NCI-H69 (cell line): Measurements from ENCODE around the gene APC2.
"Not testable (repeated sequence)": the region's sequence is repeated elsewhere in the genome, so short reads cannot be mapped to it uniquely, and the experiment has no call there.

Experiments used
- DNase-seq: peaks from one replicate; lab custom pipeline; 2025; lab: John Stamatoyannopoulos, UW

The APC2 gene

GRCh38 chr19:1495799-1496713 is 46.1 kb downstream of the APC2 start:
- DNase-seq = no peak

GRCh38 chr19:1496714-1497577 is 47.0 kb downstream of the APC2 start:
- no peak for DNase-seq

GRCh38 chr19:1497578-1498235 is 47.8 kb downstream of the APC2 start:
- no peak for DNase-seq

- not testable (repeated sequence) for DNase-seq
These were observed 49.3 kb downstream of the APC2 start for GRCh38 chr19:1499231-1499630.

GRCh38 chr19:1501200-1501595 is 51.3 kb downstream of the APC2 start:
- DNase-seq = no peak

GRCh38 chr19:1502433-1503088 is 52.6 kb downstream of the APC2 start:
- no peak for DNase-seq

GRCh38 chr19:1503089-1503924 is 53.4 kb downstream of the APC2 start:
- DNase-seq = peak; percentile 74

- no peak for DNase-seq
These were observed 54.2 kb downstream of the APC2 start for GRCh38 chr19:1503925-1504773.

- DNase-seq = no peak
These were observed 55.1 kb downstream of the APC2 start for GRCh38 chr19:1505012-1505411.

- no peak for DNase-seq
These were observed 56.3 kb downstream of the APC2 start for GRCh38 chr19:1505991-1506881.

GRCh38 chr19:1507192-1507660 is 57.3 kb downstream of the APC2 start:
- DNase-seq = no peak

GRCh38 chr19:1507763-1508506 is 58.0 kb downstream of the APC2 start:
- DNase-seq = peak; percentile 97

GRCh38 chr19:1508507-1508856 is 58.6 kb downstream of the APC2 start:
- DNase-seq = no peak

GRCh38 chr19:1509602-1510441 is 59.9 kb downstream of the APC2 start:
- no peak for DNase-seq

- no peak for DNase-seq
These were observed 60.5 kb downstream of the APC2 start for GRCh38 chr19:1510442-1510806.

GRCh38 chr19:1510807-1511206 is 60.9 kb downstream of the APC2 start:
- DNase-seq = no peak
